H9 (cell line): ENCODE results near the gene VSTM2L. TPM values are rescaled to one million over a fixed set of nuclear protein-coding genes. Genes with fewer than 3 reads are reported as not detected.
A peak's percentile ranks its signal among the peaks of the same experiment; 100 is the strongest.

ENCODE experiments used
- DNase-seq: peaks from one replicate; pipeline ENCODE4 v3.0.0-alpha.2; 2017
- H2AFZ ChIP-seq: one replicate; pipeline ENCODE4 v1.6.1; 2013; ENCODE audit warnings: mild to moderate bottlenecking, low read length, control low read depth, moderate library complexity
- H2AK5ac ChIP-seq: 2 replicates; pipeline ENCODE4 v1.6.1; 2013; ENCODE audit warnings: low read length, control low read depth, mixed read lengths; ENCODE audit not compliant: insufficient read length
- H2BK120ac ChIP-seq: one replicate; pipeline ENCODE4 v1.6.1; 2013; ENCODE audit warnings: low read depth, mild to moderate bottlenecking, low read length, control low read depth, inconsistent platforms; ENCODE audit not compliant: poor library complexity, severe bottlenecking
- H2BK12ac ChIP-seq: 2 replicates; pipeline ENCODE4 v1.6.1; 2013; ENCODE audit warnings: low read length, control low read depth, mixed read lengths, low read depth; ENCODE audit not compliant: insufficient read length
- H2BK15ac ChIP-seq: 2 replicates; pipeline ENCODE4 v1.6.1; 2013; ENCODE audit warnings: low read depth, low read length, control low read depth
- H2BK20ac ChIP-seq: one replicate; pipeline ENCODE4 v1.6.1; 2013; ENCODE audit warnings: low read depth, mild to moderate bottlenecking, low read length, control low read depth, inconsistent platforms; ENCODE audit not compliant: poor library complexity, severe bottlenecking
- H2BK5ac ChIP-seq: 2 replicates; pipeline ENCODE4 v1.6.1; 2013; ENCODE audit warnings: low read length, control low read depth, mixed read lengths; ENCODE audit not compliant: insufficient read length
- H3K14ac ChIP-seq: 2 replicates; pipeline ENCODE4 v1.6.1; 2013; ENCODE audit warnings: low read length, control low read depth; ENCODE audit not compliant: insufficient read depth
- H3K18ac ChIP-seq: 2 replicates; pipeline ENCODE4 v1.6.1; 2013; ENCODE audit warnings: low read depth, mild to moderate bottlenecking, mixed read lengths, low read length, control low read depth; ENCODE audit not compliant: insufficient read length
- H3K23ac ChIP-seq: 2 replicates; pipeline ENCODE4 v1.6.1; 2013; ENCODE audit warnings: low read length, control low read depth, mixed read lengths, low read depth; ENCODE audit not compliant: insufficient read length
- H3K23me2 ChIP-seq: 2 replicates; pipeline ENCODE4 v1.6.1; 2013; ENCODE audit warnings: low read depth, mild to moderate bottlenecking, mixed read lengths, low read length, control low read depth; ENCODE audit not compliant: insufficient read length, poor library complexity, severe bottlenecking
- H3K27ac ChIP-seq: 2 replicates; pipeline ENCODE4 v1.5.1; 2013; ENCODE audit warnings: low read length, control low read depth, mixed read lengths, low read depth; ENCODE audit not compliant: insufficient read length
- H3K27me3 ChIP-seq: 2 replicates; pipeline ENCODE4 v1.6.1; 2013; ENCODE audit warnings: low read length, control low read depth, inconsistent platforms; ENCODE audit not compliant: insufficient read depth
- H3K4ac ChIP-seq: 2 replicates; pipeline ENCODE4 v1.6.1; 2013; ENCODE audit warnings: low read depth, mild to moderate bottlenecking, control low read depth, inconsistent platforms, low read length, moderate library complexity
- H3K4me1 ChIP-seq: 2 replicates; pipeline ENCODE4 v1.6.1; 2013; ENCODE audit warnings: low read length, control low read depth, inconsistent platforms; ENCODE audit not compliant: insufficient read depth
- H3K4me2 ChIP-seq: 2 replicates; pipeline ENCODE4 v1.6.1; 2013; ENCODE audit warnings: low read length, control low read depth, mixed read lengths; ENCODE audit not compliant: insufficient read length, insufficient read depth
- H3K56ac ChIP-seq: 2 replicates; pipeline ENCODE4 v1.6.1; 2013; ENCODE audit warnings: low read depth, mild to moderate bottlenecking, mixed read lengths, low read length, control low read depth; ENCODE audit not compliant: insufficient read length
- H3K79me1 ChIP-seq: 2 replicates; pipeline ENCODE4 v1.6.1; 2013; ENCODE audit warnings: low read depth, mild to moderate bottlenecking, moderate library complexity, low read length, control low read depth, inconsistent platforms; ENCODE audit not compliant: insufficient read depth, poor library complexity, severe bottlenecking
- H3K79me2 ChIP-seq: 2 replicates; pipeline ENCODE4 v1.6.1; 2013; ENCODE audit warnings: low read length, control low read depth, inconsistent platforms; ENCODE audit not compliant: insufficient read depth
- H3K9ac ChIP-seq: 2 replicates; pipeline ENCODE4 v1.6.1; 2013; ENCODE audit warnings: low read length, control low read depth, mixed read lengths; ENCODE audit not compliant: insufficient read length; ENCODE audit errors: extremely low read depth
- H3K9me3 ChIP-seq: one replicate; pipeline ENCODE4 v1.6.1; 2013; ENCODE audit warnings: low read depth, low read length, inconsistent platforms; ENCODE audit not compliant: control insufficient read depth
- H3T11ph ChIP-seq: one replicate; pipeline ENCODE4 v1.6.1; 2013; ENCODE audit warnings: mild to moderate bottlenecking, low read length, control low read depth, inconsistent platforms
- H4K20me1 ChIP-seq: one replicate; pipeline ENCODE4 v1.6.1; 2013; ENCODE audit not compliant: control insufficient read depth, insufficient read length, insufficient read depth
- H4K5ac ChIP-seq: 2 replicates; pipeline ENCODE4 v1.6.1; 2013; ENCODE audit warnings: low read depth, mild to moderate bottlenecking, mixed read lengths, low read length, control low read depth; ENCODE audit not compliant: insufficient read length
- H4K8ac ChIP-seq: replicated peaks from 2 replicates; pipeline ENCODE4 v1.6.1; 2013; ENCODE audit warnings: low read length, control low read depth, mixed read lengths, low read depth; ENCODE audit not compliant: insufficient read length
- H4K91ac ChIP-seq: 2 replicates; pipeline ENCODE4 v1.6.1; 2013; ENCODE audit warnings: low read depth, mild to moderate bottlenecking, moderate library complexity, mixed read lengths, low read length, control low read depth; ENCODE audit not compliant: insufficient read length
- H3K27ac Mint-ChIP-seq, 3 experiments: 2 replicates in 2 of 3; 3 replicates in 1 of 3; pipeline ENCODE4 v1.8.0; 2020 to 2021; ENCODE audit warnings: mixed read lengths in 3 of 3, mild to moderate bottlenecking in 1 of 3, moderate library complexity in 1 of 3
- H3K27me3 Mint-ChIP-seq: 2 replicates; pipeline ENCODE4 v1.8.0; 2021; ENCODE audit warnings: low read depth, mild to moderate bottlenecking, moderate library complexity, mixed read lengths
- H3K36me3 Mint-ChIP-seq, 3 experiments: 2 replicates in 2 of 3; 3 replicates in 1 of 3; pipeline ENCODE4 v1.8.0; 2020 to 2021; ENCODE audit warnings: low read depth in 3 of 3, mixed read lengths in 3 of 3; ENCODE audit not compliant: insufficient read depth in 1 of 3
- H3K4me1 Mint-ChIP-seq, 2 experiments: 2 replicates each; pipeline ENCODE4 v1.8.0; 2020; ENCODE audit warnings: mixed read lengths in 2 of 2
- H3K4me3 Mint-ChIP-seq, 2 experiments: 2 replicates in 1 of 2; 3 replicates in 1 of 2; pipeline ENCODE4 v1.8.0; 2020 to 2021; ENCODE audit warnings: mild to moderate bottlenecking in 2 of 2, mixed read lengths in 2 of 2, moderate library complexity in 1 of 2
- H3K9me3 Mint-ChIP-seq, 2 experiments: 2 replicates in 1 of 2; 3 replicates in 1 of 2; pipeline ENCODE4 v1.8.0; 2020; ENCODE audit warnings: mild to moderate bottlenecking in 2 of 2, mixed read lengths in 2 of 2, moderate library complexity in 1 of 2
- WGBS: extraction: QIAGEN DNeasy Blood & Tissue Kit; methylation state at CpG from one replicate; pipeline ENCODE4 v1.1.7; 2013; ENCODE audit warnings: missing lambda C conversion rate, low lambda C conversion rate, mixed read lengths; ENCODE audit not compliant: insufficient read length; ENCODE audit errors: extremely low coverage; 5-methylcytosine and 5-hydroxymethylcytosine counted together
- total RNA-seq: library from RNA; stranded (reverse); gene quantifications from 2 replicates; pipeline ENCODE4 v1.2.1, GENCODE V29; 2021
- TF ChIP-seq, protein P1 (sequence below): fragments of 200-600 bp; sonication (generic); conservative IDR thresholded peaks from 3 replicates; pipeline ENCODE4 v1.8.0; 2021; ENCODE audit warnings: antibody characterized with exemption, mild to moderate bottlenecking

VSTM2L gene
- total RNA-seq, 1 experiment from 2014 or later = 2.1 TPM

DNA sequence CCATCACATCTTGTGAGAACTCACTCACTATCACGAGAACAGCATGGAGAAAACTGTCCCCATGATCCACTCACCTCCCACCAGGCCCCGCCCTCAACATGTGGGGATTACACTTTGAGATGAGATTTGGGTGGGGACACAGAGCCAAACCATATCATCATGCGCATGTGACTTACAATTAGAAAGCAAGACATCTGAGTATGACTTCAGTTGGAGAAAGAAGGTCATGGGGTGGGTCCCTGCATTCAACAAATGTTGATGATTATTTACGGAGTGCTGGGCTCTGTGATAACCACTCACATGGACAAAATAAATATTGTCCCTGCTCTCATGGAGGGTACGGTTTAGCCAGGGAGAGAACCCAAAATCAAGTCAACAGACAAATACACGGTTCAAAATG lies 37.9 kb downstream of the VSTM2L start:
- Histone ChIP-seq H3K79me2 (no peaks in the 10 kb centered on the region), H2BK15ac (no peak overlapping the region), H3K9ac (no peak overlapping the region), H2BK120ac (no peak overlapping the region), H3K23ac (no peak overlapping the region), H3K27ac (no peak overlapping the region), H3K14ac (no peak overlapping the region), H3K27me3 (no peaks in the 10 kb centered on the region), H3T11ph (no peak overlapping the region), H4K8ac (no peak overlapping the region), H2BK12ac (no peak overlapping the region), H4K91ac (no peak overlapping the region), H3K18ac (no peak overlapping the region), H3K23me2 (no peaks in the 10 kb centered on the region), H2AFZ (no peak overlapping the region), H2AK5ac (no peak overlapping the region), H2BK5ac (no peak overlapping the region), H3K9me3 (no peaks in the 10 kb centered on the region), H3K4me2 (no peak overlapping the region), H3K4me1 (no peaks in the 10 kb centered on the region), H3K79me1 (no peaks in the 10 kb centered on the region), H2BK20ac (no peak overlapping the region), H3K56ac (no peak overlapping the region), H4K20me1 (no peaks in the 10 kb centered on the region), H3K4ac (no peak overlapping the region), H4K5ac (no peak overlapping the region)
- Mint-ChIP-seq H3K4me1 (peaks cover 11 to 14% of the 10 kb centered on the region in 2 experiments; a peak in 3 of 4 replicates), H3K36me3 (no peaks in the 10 kb centered on the region), H3K9me3 (peaks cover 0 to 4% of the 10 kb centered on the region in 2 experiments; a peak in 1 of 5 replicates), H3K4me3 (no peak overlapping the region; a peak in 1 of 5 replicates), H3K27me3 (no peaks in the 10 kb centered on the region; the same call in 1 of the 2 replicates), H3K27ac (no peak overlapping the region)
- DNase-seq = peak; percentile 2
- WGBS = no CpG with 5 or more reads among the region's 6 CpGs
- TF ChIP-seq, protein P1, sequence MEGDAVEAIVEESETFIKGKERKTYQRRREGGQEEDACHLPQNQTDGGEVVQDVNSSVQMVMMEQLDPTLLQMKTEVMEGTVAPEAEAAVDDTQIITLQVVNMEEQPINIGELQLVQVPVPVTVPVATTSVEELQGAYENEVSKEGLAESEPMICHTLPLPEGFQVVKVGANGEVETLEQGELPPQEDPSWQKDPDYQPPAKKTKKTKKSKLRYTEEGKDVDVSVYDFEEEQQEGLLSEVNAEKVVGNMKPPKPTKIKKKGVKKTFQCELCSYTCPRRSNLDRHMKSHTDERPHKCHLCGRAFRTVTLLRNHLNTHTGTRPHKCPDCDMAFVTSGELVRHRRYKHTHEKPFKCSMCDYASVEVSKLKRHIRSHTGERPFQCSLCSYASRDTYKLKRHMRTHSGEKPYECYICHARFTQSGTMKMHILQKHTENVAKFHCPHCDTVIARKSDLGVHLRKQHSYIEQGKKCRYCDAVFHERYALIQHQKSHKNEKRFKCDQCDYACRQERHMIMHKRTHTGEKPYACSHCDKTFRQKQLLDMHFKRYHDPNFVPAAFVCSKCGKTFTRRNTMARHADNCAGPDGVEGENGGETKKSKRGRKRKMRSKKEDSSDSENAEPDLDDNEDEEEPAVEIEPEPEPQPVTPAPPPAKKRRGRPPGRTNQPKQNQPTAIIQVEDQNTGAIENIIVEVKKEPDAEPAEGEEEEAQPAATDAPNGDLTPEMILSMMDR = no peak
